Ishikawa (cell line): ENCODE data around the gene BANF2.

Experiments
- CEBPB ChIP-seq: IDR thresholded peaks from 2 replicates; pipeline ENCODE4 v1.6.1; 2012
- CREB1 ChIP-seq: IDR thresholded peaks from 2 replicates; pipeline ENCODE4 v1.6.1; 2012; ENCODE audit warnings: low read depth
- EGR1 ChIP-seq: IDR thresholded peaks from 2 replicates; pipeline ENCODE4 v1.6.1; 2012
- EP300 ChIP-seq: IDR thresholded peaks from 2 replicates; pipeline ENCODE4 v1.6.1; 2012; ENCODE audit warnings: borderline replicate concordance
- FOXM1 ChIP-seq: IDR thresholded peaks from 2 replicates; pipeline ENCODE4 v1.6.1; 2012; ENCODE audit warnings: low read depth, borderline replicate concordance
- MAX ChIP-seq: IDR thresholded peaks from 2 replicates; pipeline ENCODE4 v1.6.1; 2012
- NFIC ChIP-seq: IDR thresholded peaks from 2 replicates; pipeline ENCODE4 v1.6.1; 2012
- RAD21 ChIP-seq: IDR thresholded peaks from 2 replicates; pipeline ENCODE4 v1.6.1; 2012; ENCODE audit warnings: low read depth
- REST ChIP-seq: IDR thresholded peaks from 2 replicates; pipeline ENCODE4 v1.6.1; 2012; ENCODE audit warnings: low read depth, mild to moderate bottlenecking
- TAF1 ChIP-seq: IDR thresholded peaks from 2 replicates; pipeline ENCODE4 v1.6.1; 2012; ENCODE audit warnings: low read depth, mild to moderate bottlenecking
- TCF12 ChIP-seq: IDR thresholded peaks from 2 replicates; pipeline ENCODE4 v1.6.1; 2012; ENCODE audit warnings: low read depth
- TEAD4 ChIP-seq: IDR thresholded peaks from 2 replicates; pipeline ENCODE4 v1.6.1; 2012
- USF1 ChIP-seq: IDR thresholded peaks from 2 replicates; pipeline ENCODE4 v1.6.1; 2012
- YY1 ChIP-seq: IDR thresholded peaks from 2 replicates; pipeline ENCODE4 v1.6.1; 2012; ENCODE audit warnings: low read depth
- ZBTB7A ChIP-seq: IDR thresholded peaks from 2 replicates; pipeline ENCODE4 v1.6.1; 2012; ENCODE audit warnings: low read depth

BANF2 gene

GRCh38 chr20:17776551-17776950 is 76.8 kb downstream of the BANF2 start:
- no peak for TF ChIP-seq EGR1
- TF ChIP-seq TEAD4, result no peak
- no peak for TF ChIP-seq ZBTB7A
- TF ChIP-seq EP300, result no peak
- TF ChIP-seq FOXM1, result no peak
- TF ChIP-seq RAD21, result no peak
- no peak for TF ChIP-seq CEBPB

GRCh38 chr20:17782768-17783167 is 83.0 kb downstream of the BANF2 start:
- TF ChIP-seq USF1 (no peak), ZBTB7A (no peak), CEBPB (no peak), REST (no peak), EGR1 (no peak), MAX (no peak), NFIC (no peak), YY1 (no peak), TAF1 (no peak), FOXM1 (no peak)

- no peak for TF ChIP-seq EGR1
- no peak for TF ChIP-seq RAD21
- TF ChIP-seq FOXM1, result no peak
- no peak for TF ChIP-seq MAX
- TF ChIP-seq USF1, result no peak
- no peak for TF ChIP-seq TEAD4
- no peak for TF ChIP-seq YY1
- TF ChIP-seq EP300, result no peak
- TF ChIP-seq CREB1, result no peak
- no peak for TF ChIP-seq CEBPB
- no peak for TF ChIP-seq NFIC
- TF ChIP-seq TCF12, result no peak
- TF ChIP-seq REST, result no peak
- TF ChIP-seq ZBTB7A, result no peak
These were observed 83.9 kb downstream of the BANF2 start for GRCh38 chr20:17783671-17784070.

- TF ChIP-seq USF1 (no peak), REST (no peak), TAF1 (no peak), CREB1 (no peak), FOXM1 (no peak), NFIC (no peak), EGR1 (no peak), EP300 (no peak), ZBTB7A (no peak), TEAD4 (no peak)
These were observed 85.2 kb downstream of the BANF2 start for GRCh38 chr20:17785007-17785406.
